ENCODE results near the gene PPM1J. TPM values are rescaled to one million over a fixed set of nuclear protein-coding genes. Genes with fewer than 3 reads are reported as not detected.
A peak's percentile ranks its signal among the peaks of the same experiment; 100 is the strongest.

Gene PPM1J
- total RNA-seq, 5 donors from 2014 or later (not counting 1 experiment from before 2014, with no cell fraction given): 0.15 to 0.77 (median 0.38) TPM

GRCh38 chr1:112748396-112748795 is 33.3 kb upstream of the PPM1J start:
- 99% methylated on average over 5 of the region's 12 CpGs for WGBS (ENCODE audit: insufficient coverage)
- no peak overlapping the region for H3K4me3 Mint-ChIP-seq
- ChIA-PET POLR2A (no interaction called here), CTCF (no interaction called here)
- H3K36me3 Mint-ChIP-seq: no peaks in the 10 kb centered on the region
- H3K4me1 ChIP-seq (ENCODE audit: control insufficient read depth in 1 of 2, extremely low read depth in 1 of 2, insufficient read depth in 2 of 2, low read length in 2 of 2): peaks cover 0 to 10% of the 10 kb centered on the region in 2 experiments
- ATAC-seq (replicated peaks in 1 of 4) (no peak), DNase-seq (no peak)
- H3K27ac Mint-ChIP-seq: no peak overlapping the region
- H3K9me3 ChIP-seq: no peaks in the 10 kb centered on the region
- H3K4me1 Mint-ChIP-seq: peaks cover 6 to 10% (median 6%) of the 10 kb centered on the region in 3 donors
- H3K27me3 Mint-ChIP-seq: peaks cover 42 to 49% of the 10 kb centered on the region in 2 donors
- peaks cover 0 to 2% (median 0%) of the 10 kb centered on the region in 3 donors for H3K9me3 Mint-ChIP-seq
- H3K4me3 ChIP-seq (ENCODE audit: control insufficient read depth in 1 of 2, extremely low read depth in 1 of 2, low read length in 1 of 2): no peak overlapping the region
- H3K27me3 ChIP-seq (replicated peaks in 1 of 2; ENCODE audit: control insufficient read depth in 2 of 2, extremely low read depth in 1 of 2, insufficient read depth in 2 of 2, low read length in 1 of 2): peaks cover 3 to 41% of the 10 kb centered on the region in 2 experiments
- H3K27ac ChIP-seq (ENCODE audit: low read length): no peak overlapping the region
- H3K36me3 ChIP-seq (ENCODE audit: control insufficient read depth in 2 of 2, extremely low read depth in 1 of 2, insufficient read depth in 1 of 2, low read length in 1 of 2): no peaks in the 10 kb centered on the region

GRCh38 chr1:112744009-112744578 is 29.0 kb upstream of the PPM1J start:
- H3K4me3 Mint-ChIP-seq: peak overlapping the region in 1 of 3 donors; percentile 45
- H3K9me3 ChIP-seq: no peaks in the 10 kb centered on the region
- WGBS (ENCODE audit: insufficient coverage): 11% methylated on average over 58 of the region's 58 CpGs
- peak in 1 of 4 experiments; percentile 9 for ATAC-seq (replicated peaks in 1 of 4)
- CTCF ChIA-PET: no interaction called here
- POLR2A ChIA-PET: no interaction called here
- H3K4me1 Mint-ChIP-seq: peaks cover 6 to 11% (median 8%) of the 10 kb centered on the region in 3 donors
- no peaks in the 10 kb centered on the region for H3K36me3 ChIP-seq (ENCODE audit: control insufficient read depth in 2 of 2, extremely low read depth in 1 of 2, insufficient read depth in 1 of 2, low read length in 1 of 2)
- H3K27ac ChIP-seq (ENCODE audit: low read length): no peak overlapping the region
- H3K4me3 ChIP-seq (ENCODE audit: control insufficient read depth in 1 of 2, extremely low read depth in 1 of 2, low read length in 1 of 2): no peak overlapping the region
- DNase-seq: no peak
- no peaks in the 10 kb centered on the region for H3K36me3 Mint-ChIP-seq
- H3K4me1 ChIP-seq (ENCODE audit: control insufficient read depth in 1 of 2, extremely low read depth in 1 of 2, insufficient read depth in 2 of 2, low read length in 2 of 2): peaks cover 0 to 10% of the 10 kb centered on the region in 2 experiments
- H3K27ac Mint-ChIP-seq: no peak overlapping the region
- H3K27me3 ChIP-seq (replicated peaks in 1 of 2; ENCODE audit: control insufficient read depth in 2 of 2, extremely low read depth in 1 of 2, insufficient read depth in 2 of 2, low read length in 1 of 2): peaks cover 3 to 61% of the 10 kb centered on the region in 2 experiments
- H3K9me3 Mint-ChIP-seq: no peaks in the 10 kb centered on the region
- peaks cover 64 to 68% of the 10 kb centered on the region in 2 donors for H3K27me3 Mint-ChIP-seq

- ATAC-seq (replicated peaks in 1 of 4): no peak
- H3K27ac Mint-ChIP-seq: no peak overlapping the region
- H3K36me3 ChIP-seq (ENCODE audit: control insufficient read depth in 2 of 2, extremely low read depth in 1 of 2, insufficient read depth in 1 of 2, low read length in 1 of 2): no peaks in the 10 kb centered on the region
- peaks cover 6 to 11% (median 8%) of the 10 kb centered on the region in 3 donors for H3K4me1 Mint-ChIP-seq
- H3K4me1 ChIP-seq (ENCODE audit: control insufficient read depth in 1 of 2, extremely low read depth in 1 of 2, insufficient read depth in 2 of 2, low read length in 2 of 2): peaks cover 0 to 10% of the 10 kb centered on the region in 2 experiments
- no peaks in the 10 kb centered on the region for H3K36me3 Mint-ChIP-seq
- peaks cover 65 to 70% of the 10 kb centered on the region in 2 donors for H3K27me3 Mint-ChIP-seq
- CTCF ChIA-PET: no interaction called here
- no peaks in the 10 kb centered on the region for H3K9me3 ChIP-seq
- DNase-seq: no peak
- no peak overlapping the region for H3K27ac ChIP-seq (ENCODE audit: low read length)
- POLR2A ChIA-PET: no interaction called here
- peaks cover 3 to 60% of the 10 kb centered on the region in 2 experiments for H3K27me3 ChIP-seq (replicated peaks in 1 of 2; ENCODE audit: control insufficient read depth in 2 of 2, extremely low read depth in 1 of 2, insufficient read depth in 2 of 2, low read length in 1 of 2)
- no peaks in the 10 kb centered on the region for H3K9me3 Mint-ChIP-seq
- no peak overlapping the region for H3K4me3 ChIP-seq (ENCODE audit: control insufficient read depth in 1 of 2, extremely low read depth in 1 of 2, low read length in 1 of 2)
- peak overlapping the region in 1 of 3 donors; percentile 44 for H3K4me3 Mint-ChIP-seq
- 22% methylated on average over 36 of the region's 54 CpGs for WGBS (ENCODE audit: insufficient coverage)
Observed at GRCh38 chr1:112743174-112744008, 28.3 kb upstream of the PPM1J start.

GRCh38 chr1:112737573-112737972 is 22.4 kb upstream of the PPM1J start:
- Histone ChIP-seq H3K27ac (ENCODE audit: low read length) (no peak overlapping the region), H3K4me1 (ENCODE audit: control insufficient read depth in 1 of 2, extremely low read depth in 1 of 2, insufficient read depth in 2 of 2, low read length in 2 of 2) (no peaks in the 10 kb centered on the region), H3K4me3 (ENCODE audit: control insufficient read depth in 1 of 2, extremely low read depth in 1 of 2, low read length in 1 of 2) (no peak overlapping the region), H3K9me3 (no peaks in the 10 kb centered on the region), H3K27me3 (replicated peaks in 1 of 2; ENCODE audit: control insufficient read depth in 2 of 2, extremely low read depth in 1 of 2, insufficient read depth in 2 of 2, low read length in 1 of 2) (peaks cover 0 to 34% of the 10 kb centered on the region in 2 experiments), H3K36me3 (ENCODE audit: control insufficient read depth in 2 of 2, extremely low read depth in 1 of 2, insufficient read depth in 1 of 2, low read length in 1 of 2) (no peaks in the 10 kb centered on the region)
- no peaks in the 10 kb centered on the region for H3K9me3 Mint-ChIP-seq
- ChIA-PET POLR2A (interaction anchor here in 1 of 2 donors (0.6 kb wide), 1 partner anchor 173 kb away, joined by 12 read pairs; no protein-coding TSS in a partner anchor), CTCF (no interaction called here)
- H3K36me3 Mint-ChIP-seq: no peaks in the 10 kb centered on the region
- H3K27me3 Mint-ChIP-seq: peaks cover 43 to 55% of the 10 kb centered on the region in 2 donors
- H3K4me3 Mint-ChIP-seq: no peak overlapping the region
- WGBS (ENCODE audit: insufficient coverage): 77% methylated on average over 3 of the region's 3 CpGs
- H3K27ac Mint-ChIP-seq: no peak overlapping the region
- ATAC-seq (replicated peaks in 1 of 4) (no peak), DNase-seq (no peak)
- no peaks in the 10 kb centered on the region for H3K4me1 Mint-ChIP-seq

- no peak overlapping the region for H3K4me3 ChIP-seq (ENCODE audit: control insufficient read depth in 1 of 2, extremely low read depth in 1 of 2, low read length in 1 of 2)
- no peaks in the 10 kb centered on the region for H3K4me1 ChIP-seq (ENCODE audit: control insufficient read depth in 1 of 2, extremely low read depth in 1 of 2, insufficient read depth in 2 of 2, low read length in 2 of 2)
- Mint-ChIP-seq H3K4me1 (no peaks in the 10 kb centered on the region), H3K27ac (no peak overlapping the region), H3K4me3 (no peak overlapping the region), H3K36me3 (no peaks in the 10 kb centered on the region), H3K9me3 (no peaks in the 10 kb centered on the region), H3K27me3 (peaks cover 29 to 44% of the 10 kb centered on the region in 2 donors)
- ATAC-seq (replicated peaks in 1 of 4) (no peak), DNase-seq (no peak)
- POLR2A ChIA-PET: interaction anchor here in 1 of 2 donors (0.7 kb wide), 1 partner anchor 14 kb away, joined by 3 read pairs; no protein-coding TSS in a partner anchor
- no peaks in the 10 kb centered on the region for H3K9me3 ChIP-seq
- H3K36me3 ChIP-seq (ENCODE audit: control insufficient read depth in 2 of 2, extremely low read depth in 1 of 2, insufficient read depth in 1 of 2, low read length in 1 of 2): no peaks in the 10 kb centered on the region
- H3K27me3 ChIP-seq (replicated peaks in 1 of 2; ENCODE audit: control insufficient read depth in 2 of 2, extremely low read depth in 1 of 2, insufficient read depth in 2 of 2, low read length in 1 of 2): peaks cover 0 to 17% of the 10 kb centered on the region in 2 experiments
- no peak overlapping the region for H3K27ac ChIP-seq (ENCODE audit: low read length)
- WGBS (ENCODE audit: insufficient coverage): no CpG with 5 or more reads among the region's 1 CpG
- CTCF ChIA-PET: no interaction called here
Observed at GRCh38 chr1:112735752-112736151, 20.6 kb upstream of the PPM1J start.

- CTCF ChIA-PET: no interaction called here
Observed at GRCh38 chr1:112731451-112731850, 16.3 kb upstream of the PPM1J start.

More at GRCh38 chr1:112731451-112731850, 16.3 kb upstream of the PPM1J start:
- peaks cover 0 to 14% of the 10 kb centered on the region in 2 experiments for H3K27me3 ChIP-seq (replicated peaks in 1 of 2; ENCODE audit: control insufficient read depth in 2 of 2, extremely low read depth in 1 of 2, insufficient read depth in 2 of 2, low read length in 1 of 2)
- no peaks in the 10 kb centered on the region for H3K9me3 ChIP-seq
- Mint-ChIP-seq H3K36me3 (no peaks in the 10 kb centered on the region), H3K27ac (no peak overlapping the region), H3K27me3 (peaks cover 8 to 11% of the 10 kb centered on the region in 2 donors), H3K4me3 (no peak overlapping the region), H3K9me3 (no peaks in the 10 kb centered on the region), H3K4me1 (no peaks in the 10 kb centered on the region)
- POLR2A ChIA-PET: no interaction called here
- no peak overlapping the region for H3K27ac ChIP-seq (ENCODE audit: low read length)
- ATAC-seq (replicated peaks in 1 of 4) (no peak), DNase-seq (no peak)
- H3K4me3 ChIP-seq (ENCODE audit: control insufficient read depth in 1 of 2, extremely low read depth in 1 of 2, low read length in 1 of 2): no peak overlapping the region
- no CpG with 5 or more reads among the region's 1 CpG for WGBS (ENCODE audit: insufficient coverage)
- H3K36me3 ChIP-seq (ENCODE audit: control insufficient read depth in 2 of 2, extremely low read depth in 1 of 2, insufficient read depth in 1 of 2, low read length in 1 of 2): no peaks in the 10 kb centered on the region
- H3K4me1 ChIP-seq (ENCODE audit: control insufficient read depth in 1 of 2, extremely low read depth in 1 of 2, insufficient read depth in 2 of 2, low read length in 2 of 2): no peaks in the 10 kb centered on the region
